GM12801 (cell line): ENCODE measurements around the gene MGAT3.

Experiments
- CTCF ChIP-seq: IDR thresholded peaks from one replicate; pipeline ENCODE4 v1.5.1; 2011; ENCODE audit warnings: control low read depth; ENCODE audit not compliant: insufficient read length; ENCODE audit errors: extremely low read depth

Gene MGAT3

GRCh38 chr22:39517470-39517869, 60.7 kb downstream of the MGAT3 start:
- TF ChIP-seq CTCF: no peak

- TF ChIP-seq CTCF: no peak
Measured at GRCh38 chr22:39518144-39518786, 61.5 kb downstream of the MGAT3 start.

GRCh38 chr22:39518996-39519680, 62.3 kb downstream of the MGAT3 start:
- no peak for TF ChIP-seq CTCF

GRCh38 chr22:39519681-39520225, 62.9 kb downstream of the MGAT3 start:
- TF ChIP-seq CTCF: no peak

DNA sequence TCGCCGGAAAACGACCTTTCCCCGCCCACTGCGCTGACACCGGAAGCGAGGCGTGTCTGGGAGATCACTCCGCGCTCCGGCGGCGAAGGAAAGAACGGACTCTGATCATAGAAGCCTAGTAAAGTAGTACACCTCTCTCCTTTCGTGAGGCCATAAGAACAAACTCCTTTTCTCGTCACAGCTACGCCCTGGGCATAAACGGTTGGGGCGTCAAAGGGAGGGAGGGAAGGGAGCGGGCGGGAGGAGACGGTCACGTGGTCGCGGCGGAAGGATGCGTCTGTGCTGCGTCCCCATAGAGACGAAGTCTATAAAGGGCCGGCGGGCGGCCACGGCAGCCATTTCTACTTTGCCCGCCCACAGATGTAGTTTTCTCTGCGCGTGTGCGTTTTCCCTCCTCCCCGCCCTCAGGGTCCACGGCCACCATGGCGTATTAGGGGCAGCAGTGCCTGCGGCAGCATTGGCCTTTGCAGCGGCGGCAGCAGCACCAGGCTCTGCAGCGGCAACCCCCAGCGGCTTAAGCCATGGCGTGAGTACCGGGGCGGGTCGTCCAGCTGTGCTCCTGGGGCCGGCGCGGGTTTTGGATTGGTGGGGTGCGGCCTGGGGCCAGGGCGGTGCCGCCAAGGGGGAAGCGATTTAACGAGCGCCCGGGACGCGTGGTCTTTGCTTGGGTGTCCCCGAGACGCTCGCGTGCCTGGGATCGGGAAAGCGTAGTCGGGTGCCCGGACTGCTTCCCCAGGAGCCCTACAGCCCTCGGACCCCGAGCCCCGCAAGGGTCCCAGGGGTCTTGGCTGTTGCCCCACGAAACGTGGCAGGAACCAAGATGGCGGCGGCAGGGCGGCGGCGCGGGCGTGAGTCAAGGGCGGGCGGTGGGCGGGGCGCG, 63.7 kb downstream of the MGAT3 start, which contains the start of gene ATF4:
Gene ATF4 (plus strand): TSS at position 337 of the 880 bp plus-strand sequence. CDS start 884 bp downstream, outside the sequence.
- no peak for TF ChIP-seq CTCF

GRCh38 chr22:39522567-39523300, 65.9 kb downstream of the MGAT3 start:
- no peak for TF ChIP-seq CTCF
